Measurements from ENCODE around the gene DSCAML1.

Gene DSCAML1

GRCh38 chr11:117548876-117549275, 248.1 kb downstream of the DSCAML1 start:
- DNase-seq (ENCODE audit: low spot score), result no peak

GRCh38 chr11:117547946-117548345, 249.1 kb downstream of the DSCAML1 start:
- DNase-seq (ENCODE audit: low spot score), result no peak

GRCh38 chr11:117547195-117547850, 249.7 kb downstream of the DSCAML1 start:
- no peak for DNase-seq (ENCODE audit: low spot score)

DNA sequence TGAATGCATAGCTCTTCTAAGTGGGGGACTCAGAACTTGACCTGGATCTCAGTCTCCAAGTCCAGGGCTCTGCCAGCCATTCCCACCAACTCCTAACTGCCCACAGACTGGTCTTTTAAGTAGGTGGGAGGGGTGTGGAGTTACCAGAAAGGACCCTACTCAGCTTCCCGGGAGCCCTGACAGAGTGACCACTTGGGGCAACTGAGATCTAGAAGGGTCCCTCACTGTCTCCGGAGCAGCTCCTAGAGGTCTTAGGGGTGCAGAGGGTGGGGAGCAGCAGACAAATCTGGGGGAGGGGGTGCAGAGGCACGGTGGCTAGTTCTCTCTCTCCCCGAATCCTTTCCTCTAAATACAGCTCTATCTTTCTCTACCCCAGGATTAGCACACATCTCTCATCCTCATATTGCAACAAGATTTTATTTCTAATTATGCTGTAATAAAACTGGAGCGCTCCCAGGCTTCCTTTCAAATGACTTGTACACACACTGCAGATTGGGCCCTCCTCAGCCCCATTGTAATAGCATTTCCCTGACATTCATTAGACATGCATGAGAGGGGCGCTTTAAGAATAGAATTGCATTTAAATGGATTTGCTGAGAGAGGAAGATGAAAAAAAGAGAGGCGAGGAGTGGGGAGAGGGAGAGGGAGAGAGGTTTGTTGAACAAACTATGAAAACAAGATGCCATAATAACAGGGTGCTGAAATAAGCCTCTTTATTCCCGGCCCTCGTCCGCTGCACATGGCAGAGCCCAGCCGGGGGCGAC, 250.4 kb downstream of the DSCAML1 start:
- DNase-seq (ENCODE audit: low spot score), result no peak

GRCh38 chr11:117545706-117546105, 251.3 kb downstream of the DSCAML1 start:
- no peak for DNase-seq (ENCODE audit: low spot score)

- no peak for DNase-seq (ENCODE audit: low spot score)
Observed at GRCh38 chr11:117544130-117544800, 252.8 kb downstream of the DSCAML1 start.

GRCh38 chr11:117541211-117541610, 255.8 kb downstream of the DSCAML1 start:
- no peak for DNase-seq (ENCODE audit: low spot score)

DNA sequence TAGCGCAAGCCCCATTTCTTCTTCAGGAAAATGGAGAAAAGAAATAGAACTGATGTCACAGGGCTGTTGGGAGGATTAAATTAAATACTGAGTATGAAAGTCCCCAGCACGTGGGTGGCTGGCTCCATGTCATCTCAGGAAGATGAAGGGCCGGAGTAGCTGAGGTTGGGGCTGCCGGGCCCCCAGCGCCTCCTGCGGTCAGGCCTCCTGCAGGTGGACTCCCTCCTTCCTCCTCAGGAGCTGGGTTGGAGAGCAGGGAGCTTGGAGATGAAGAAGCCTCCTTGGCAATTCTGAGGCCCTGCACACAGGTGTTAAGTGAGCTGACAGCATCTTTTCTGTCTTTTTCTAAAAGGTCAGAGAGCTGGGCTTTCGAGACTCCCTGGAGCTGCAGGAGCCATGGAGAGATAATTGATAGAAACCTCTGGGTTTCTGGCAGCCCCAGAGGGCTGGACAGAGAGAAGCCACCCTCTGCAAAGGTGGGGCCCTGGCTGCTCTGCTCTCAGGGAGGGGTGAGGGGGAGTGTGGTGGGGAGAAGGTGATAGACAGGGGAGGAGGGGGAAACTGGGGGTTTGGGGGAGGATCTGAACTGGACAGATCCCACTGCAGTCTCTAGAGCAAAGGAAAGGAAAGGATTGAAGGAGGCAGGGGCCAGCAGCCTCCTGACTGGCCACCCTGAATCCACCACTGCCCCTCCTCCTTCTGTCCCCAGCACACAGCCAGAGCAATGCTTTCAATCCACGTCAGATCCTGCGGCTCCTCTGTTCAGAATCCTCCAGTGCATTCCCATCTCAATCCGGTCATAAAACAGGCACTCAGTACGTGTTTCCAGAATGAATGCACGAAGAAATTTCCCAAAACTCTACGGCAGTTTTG, 258.5 kb downstream of the DSCAML1 start:
- DNase-seq (ENCODE audit: low spot score), result no peak

DNA sequence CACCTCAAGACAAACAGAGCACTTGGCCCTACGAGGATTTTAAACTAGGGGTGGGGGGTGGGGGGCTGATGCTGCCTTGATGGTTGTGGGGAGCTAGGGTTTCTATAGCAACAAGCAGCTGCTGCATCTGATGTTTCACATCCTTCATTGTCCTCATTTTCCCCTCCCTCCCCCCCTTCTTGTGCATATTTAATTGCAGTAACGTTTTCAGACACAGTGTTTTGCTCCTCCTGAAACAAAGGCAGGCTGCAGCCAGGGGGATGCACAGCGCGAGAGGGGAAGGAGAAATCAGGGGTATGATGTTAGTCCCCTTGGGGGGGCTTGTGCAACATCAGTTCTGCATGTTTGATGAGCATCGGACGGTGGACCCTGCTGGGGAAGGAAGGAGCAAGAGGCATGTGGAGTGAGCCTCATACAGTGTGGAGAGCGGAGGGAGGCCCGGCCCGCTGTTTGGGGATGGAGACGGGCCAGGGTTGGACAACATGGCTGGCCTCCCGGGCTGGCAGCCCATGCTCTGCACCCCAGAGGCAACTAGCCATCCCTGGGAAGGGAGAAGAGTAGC, 261.1 kb downstream of the DSCAML1 start:
- DNase-seq (ENCODE audit: low spot score), result no peak

- DNase-seq (ENCODE audit: low spot score), result no peak
Observed at GRCh38 chr11:117535201-117535849, 261.7 kb downstream of the DSCAML1 start.

- no peak for DNase-seq (ENCODE audit: low spot score)
Observed at GRCh38 chr11:117532568-117532967, 264.4 kb downstream of the DSCAML1 start.

- no peak for DNase-seq (ENCODE audit: low spot score)
Observed at GRCh38 chr11:117529816-117530215, 267.2 kb downstream of the DSCAML1 start.

GRCh38 chr11:117528097-117528721, 268.8 kb downstream of the DSCAML1 start:
- no peak for DNase-seq (ENCODE audit: low spot score)

GRCh38 chr11:117527271-117527670, 269.7 kb downstream of the DSCAML1 start:
- no peak for DNase-seq (ENCODE audit: low spot score)

GRCh38 chr11:117525866-117526542, 271.0 kb downstream of the DSCAML1 start:
- no peak for DNase-seq (ENCODE audit: low spot score)

DNA sequence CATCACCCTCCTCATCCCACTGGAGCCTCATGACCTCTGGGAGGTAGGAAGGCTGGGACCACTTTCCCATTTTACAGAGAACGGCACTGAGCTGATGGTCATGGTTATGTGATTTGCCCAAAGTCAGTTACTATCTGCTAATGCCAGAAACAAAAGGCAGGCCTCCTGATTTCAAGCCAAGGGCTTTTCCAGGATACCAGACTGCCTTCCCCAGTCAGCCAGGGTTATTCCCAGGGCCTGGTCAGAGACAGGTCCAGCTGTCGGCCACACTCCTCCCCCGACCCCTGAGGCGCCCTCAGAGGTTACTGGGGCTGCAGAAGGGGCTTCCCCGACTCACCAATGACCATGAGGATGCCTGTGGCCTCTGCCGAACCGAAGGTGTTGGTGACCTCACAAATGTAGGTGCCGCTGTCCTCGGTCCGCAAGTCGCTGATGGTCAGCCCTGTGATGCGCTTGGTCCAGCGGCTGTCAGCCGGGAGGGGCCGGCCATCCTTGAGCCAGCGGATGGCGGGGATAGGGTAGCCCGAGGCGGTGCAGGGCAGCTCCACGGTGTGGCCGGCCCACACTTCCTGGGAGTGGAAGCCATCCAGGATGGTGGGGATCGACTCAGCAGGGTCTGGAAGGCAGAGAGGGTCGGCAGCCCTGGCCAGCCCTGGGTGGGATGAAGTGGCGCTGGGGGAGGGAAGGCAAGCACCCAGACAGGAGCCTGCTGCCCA, 272.4 kb downstream of the DSCAML1 start:
- no peak for DNase-seq (ENCODE audit: low spot score)

GRCh38 chr11:117523680-117524079, 273.3 kb downstream of the DSCAML1 start:
- no peak for DNase-seq (ENCODE audit: low spot score)

- DNase-seq (ENCODE audit: low spot score), result no peak
Observed at GRCh38 chr11:117521974-117522373, 275.0 kb downstream of the DSCAML1 start.

- no peak for DNase-seq (ENCODE audit: low spot score)
Observed at GRCh38 chr11:117520966-117521365, 276.1 kb downstream of the DSCAML1 start.

- DNase-seq (ENCODE audit: low spot score), result no peak
Observed at GRCh38 chr11:117520201-117520600, 276.8 kb downstream of the DSCAML1 start.

Data from HuH-7 (cell line).